Tibial artery (tissue), 4 donors: Measurements from ENCODE around the gene TIGIT.

Source experiments
- DNase-seq, 2 donors: peaks; one replicate each; pipeline ENCODE4 v3.0.0-alpha.2; 2019
- H3K27ac ChIP-seq, 2 donors: fragments of 200-600 bp; sonication (generic) in 1 of 2; 1 replicate in 1 of 2; 2 replicates in 1 of 2; pipeline ENCODE4 v1.5.1; 2018 to 2019; ENCODE audit warnings: mild to moderate bottlenecking in 1 of 2
- H3K27me3 ChIP-seq, 2 donors: fragments of 200-600 bp; sonication (generic) in 1 of 2; one replicate each; pipeline versions ENCODE4 v1.5.1 to v1.6.0; 2016 to 2019
- H3K36me3 ChIP-seq, 3 donors: fragments of 200-600 bp; sonication (generic) in 2 of 3; one replicate each; pipeline ENCODE4 v1.5.1; 2016 to 2019; ENCODE audit warnings: mild to moderate bottlenecking in 2 of 3
- H3K4me1 ChIP-seq, 4 donors: fragments of 200-600 bp; sonication (generic) in 2 of 4; 1 replicate in 3 of 4; 2 replicates in 1 of 4; pipeline ENCODE4 v1.5.1; 2016 to 2019
- H3K4me3 ChIP-seq, 2 donors: fragments of 200-600 bp; sonication (generic) in 1 of 2; 1 replicate in 1 of 2; 2 replicates in 1 of 2; pipeline ENCODE4 v1.5.1; 2018 to 2019; ENCODE audit warnings: mild to moderate bottlenecking in 2 of 2
- H3K9me3 ChIP-seq, 3 donors: fragments of 200-600 bp; sonication (generic) in 1 of 3; one replicate each; pipeline ENCODE4 v1.5.1; 2016 to 2019
- intact Hi-C: fragments of 100-400 bp; cut with DNase I; formaldehyde crosslinking; loops from one replicate; pipeline ENCODE4 v1.15.0; 2023; ENCODE audit warnings: low total_unique reads
- TF ChIP-seq, protein P1 (sequence below), 2 experiments: fragments of 200-600 bp in 1 of 2; fragments of 450-650 bp in 1 of 2; IDR thresholded peaks; one replicate each; pipeline ENCODE4 v1.5.1; 2017 to 2019; ENCODE audit warnings: antibody characterized with exemption in 2 of 2, mild to moderate bottlenecking in 1 of 2, moderate library complexity in 1 of 2

TIGIT gene

GRCh38 chr3:114310695-114311094, 16.9 kb downstream of the TIGIT start:
- H3K27ac ChIP-seq, result no peak overlapping the region

DNA sequence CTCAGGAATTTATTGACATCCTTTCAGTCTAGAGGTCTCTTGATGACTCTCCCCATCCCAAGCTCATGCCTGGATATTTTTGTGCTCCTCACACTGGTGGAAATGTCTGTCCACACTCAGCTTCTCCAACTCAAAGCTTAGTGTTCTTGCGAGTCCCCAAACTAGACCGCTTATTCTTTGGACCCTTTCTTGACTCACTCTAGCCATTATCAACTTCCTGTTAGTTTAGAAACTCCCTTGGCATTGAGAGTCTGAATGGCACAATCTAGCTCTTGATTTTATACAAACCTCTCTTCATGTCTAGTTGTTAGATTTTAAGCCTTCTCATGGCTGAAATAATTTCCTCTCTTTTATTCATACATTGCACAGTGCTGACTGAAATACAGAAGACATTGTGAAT, 19.6 kb downstream of the TIGIT start:
- Histone ChIP-seq H3K36me3 (no peaks in the 10 kb centered on the region), H3K9me3 (no peaks in the 10 kb centered on the region), H3K27ac (no peak overlapping the region), H3K27me3 (no peaks in the 10 kb centered on the region), H3K4me1 (no peaks in the 10 kb centered on the region), H3K4me3 (no peak overlapping the region)
- intact Hi-C loops, result no loop called here
- no peak for DNase-seq
- TF ChIP-seq, protein P1, sequence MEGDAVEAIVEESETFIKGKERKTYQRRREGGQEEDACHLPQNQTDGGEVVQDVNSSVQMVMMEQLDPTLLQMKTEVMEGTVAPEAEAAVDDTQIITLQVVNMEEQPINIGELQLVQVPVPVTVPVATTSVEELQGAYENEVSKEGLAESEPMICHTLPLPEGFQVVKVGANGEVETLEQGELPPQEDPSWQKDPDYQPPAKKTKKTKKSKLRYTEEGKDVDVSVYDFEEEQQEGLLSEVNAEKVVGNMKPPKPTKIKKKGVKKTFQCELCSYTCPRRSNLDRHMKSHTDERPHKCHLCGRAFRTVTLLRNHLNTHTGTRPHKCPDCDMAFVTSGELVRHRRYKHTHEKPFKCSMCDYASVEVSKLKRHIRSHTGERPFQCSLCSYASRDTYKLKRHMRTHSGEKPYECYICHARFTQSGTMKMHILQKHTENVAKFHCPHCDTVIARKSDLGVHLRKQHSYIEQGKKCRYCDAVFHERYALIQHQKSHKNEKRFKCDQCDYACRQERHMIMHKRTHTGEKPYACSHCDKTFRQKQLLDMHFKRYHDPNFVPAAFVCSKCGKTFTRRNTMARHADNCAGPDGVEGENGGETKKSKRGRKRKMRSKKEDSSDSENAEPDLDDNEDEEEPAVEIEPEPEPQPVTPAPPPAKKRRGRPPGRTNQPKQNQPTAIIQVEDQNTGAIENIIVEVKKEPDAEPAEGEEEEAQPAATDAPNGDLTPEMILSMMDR (IDR thresholded peaks at IDR 0.05), result no peak

More at GRCh38 chr3:114310695-114311094, 16.9 kb downstream of the TIGIT start:
- TF ChIP-seq, protein P1 (IDR thresholded peaks at IDR 0.05), result no peak
- H3K27me3 ChIP-seq, result no peaks in the 10 kb centered on the region
- intact Hi-C loops, result no loop called here
- no peak for DNase-seq
- no peak overlapping the region for H3K4me3 ChIP-seq
- H3K36me3 ChIP-seq, result no peaks in the 10 kb centered on the region
- H3K9me3 ChIP-seq, result no peaks in the 10 kb centered on the region
- no peaks in the 10 kb centered on the region for H3K4me1 ChIP-seq

- H3K36me3 ChIP-seq, result no peaks in the 10 kb centered on the region
- H3K9me3 ChIP-seq, result no peaks in the 10 kb centered on the region
- no peak for DNase-seq
- TF ChIP-seq, protein P1 (IDR thresholded peaks at IDR 0.05), result no peak
- no peak overlapping the region for H3K27ac ChIP-seq
- peaks cover 0 to 2% (median 0%) of the 10 kb centered on the region in 4 donors for H3K4me1 ChIP-seq
- no peaks in the 10 kb centered on the region for H3K27me3 ChIP-seq
- no peak overlapping the region for H3K4me3 ChIP-seq
- intact Hi-C loops, result no loop called here
Measured at GRCh38 chr3:114314282-114314681, 20.5 kb downstream of the TIGIT start.

GRCh38 chr3:114318295-114318694, 24.5 kb downstream of the TIGIT start:
- TF ChIP-seq, protein P1 (IDR thresholded peaks at IDR 0.05), result no peak
- intact Hi-C loops, result no loop called here
- H3K27me3 ChIP-seq, result no peaks in the 10 kb centered on the region
- no peak for DNase-seq
- no peak overlapping the region for H3K27ac ChIP-seq
- H3K4me3 ChIP-seq, result no peak overlapping the region
- H3K9me3 ChIP-seq, result no peaks in the 10 kb centered on the region
- peaks cover 0 to 5% (median 0%) of the 10 kb centered on the region in 4 donors for H3K4me1 ChIP-seq
- H3K36me3 ChIP-seq, result no peaks in the 10 kb centered on the region

GRCh38 chr3:114319453-114319852, 25.6 kb downstream of the TIGIT start:
- Histone ChIP-seq H3K27ac (no peak overlapping the region), H3K4me3 (no peak overlapping the region), H3K4me1 (peaks cover 0 to 5% (median 0%) of the 10 kb centered on the region in 4 donors), H3K9me3 (no peaks in the 10 kb centered on the region), H3K27me3 (no peaks in the 10 kb centered on the region), H3K36me3 (no peaks in the 10 kb centered on the region)
- TF ChIP-seq, protein P1 (IDR thresholded peaks at IDR 0.05), result no peak
- no peak for DNase-seq
- intact Hi-C loops, result no loop called here

DNA sequence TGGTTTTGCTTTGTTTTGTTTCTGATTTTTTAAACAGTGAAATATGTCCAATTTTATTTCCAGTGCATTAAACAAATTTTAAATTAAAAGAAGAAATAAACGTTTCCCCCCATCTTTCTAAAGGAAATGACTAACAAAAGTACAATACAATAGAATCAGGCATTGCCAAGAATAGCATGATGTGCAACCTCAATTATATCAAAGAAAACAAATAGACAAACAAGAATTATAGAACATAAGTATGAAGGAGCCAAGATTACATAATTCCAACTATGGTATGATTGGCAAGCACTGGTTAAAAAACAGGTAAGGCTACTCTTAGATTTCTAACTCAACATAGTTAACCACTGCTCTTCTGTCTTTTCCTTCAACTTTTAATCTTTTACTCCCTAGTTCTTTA, 26.4 kb downstream of the TIGIT start:
- no peaks in the 10 kb centered on the region for H3K36me3 ChIP-seq
- no peak overlapping the region for H3K27ac ChIP-seq
- TF ChIP-seq, protein P1 (IDR thresholded peaks at IDR 0.05), result no peak
- H3K4me3 ChIP-seq, result no peak overlapping the region
- H3K4me1 ChIP-seq, result peaks cover 0 to 5% (median 0%) of the 10 kb centered on the region in 4 donors
- intact Hi-C loops, result no loop called here
- no peaks in the 10 kb centered on the region for H3K9me3 ChIP-seq
- no peaks in the 10 kb centered on the region for H3K27me3 ChIP-seq
- no peak for DNase-seq
